ENCODE results near the gene ZDHHC14. TPM values are rescaled to one million over a fixed set of nuclear protein-coding genes. Genes with fewer than 3 reads are reported as not detected.

The ZDHHC14 gene
- total RNA-seq, 1 donor from 2014 or later: 46.1 TPM

GRCh38 chr6:157631838-157632614 lies 251.0 kb downstream of the ZDHHC14 start:
- no peak for DNase-seq (ENCODE audit: extremely low read depth, low read depth, low spot score)

- no peak for DNase-seq (ENCODE audit: extremely low read depth, low read depth, low spot score)
Observed at GRCh38 chr6:157632821-157633220, 251.8 kb downstream of the ZDHHC14 start.

- DNase-seq (ENCODE audit: extremely low read depth, low read depth, low spot score): no peak
Observed at GRCh38 chr6:157634546-157634945, 253.6 kb downstream of the ZDHHC14 start.

- DNase-seq (ENCODE audit: extremely low read depth, low read depth, low spot score): no peak
Observed at GRCh38 chr6:157635388-157636244, 254.6 kb downstream of the ZDHHC14 start.

- DNase-seq (ENCODE audit: extremely low read depth, low read depth, low spot score): no peak
Observed at GRCh38 chr6:157637516-157637915, 256.5 kb downstream of the ZDHHC14 start.

DNA sequence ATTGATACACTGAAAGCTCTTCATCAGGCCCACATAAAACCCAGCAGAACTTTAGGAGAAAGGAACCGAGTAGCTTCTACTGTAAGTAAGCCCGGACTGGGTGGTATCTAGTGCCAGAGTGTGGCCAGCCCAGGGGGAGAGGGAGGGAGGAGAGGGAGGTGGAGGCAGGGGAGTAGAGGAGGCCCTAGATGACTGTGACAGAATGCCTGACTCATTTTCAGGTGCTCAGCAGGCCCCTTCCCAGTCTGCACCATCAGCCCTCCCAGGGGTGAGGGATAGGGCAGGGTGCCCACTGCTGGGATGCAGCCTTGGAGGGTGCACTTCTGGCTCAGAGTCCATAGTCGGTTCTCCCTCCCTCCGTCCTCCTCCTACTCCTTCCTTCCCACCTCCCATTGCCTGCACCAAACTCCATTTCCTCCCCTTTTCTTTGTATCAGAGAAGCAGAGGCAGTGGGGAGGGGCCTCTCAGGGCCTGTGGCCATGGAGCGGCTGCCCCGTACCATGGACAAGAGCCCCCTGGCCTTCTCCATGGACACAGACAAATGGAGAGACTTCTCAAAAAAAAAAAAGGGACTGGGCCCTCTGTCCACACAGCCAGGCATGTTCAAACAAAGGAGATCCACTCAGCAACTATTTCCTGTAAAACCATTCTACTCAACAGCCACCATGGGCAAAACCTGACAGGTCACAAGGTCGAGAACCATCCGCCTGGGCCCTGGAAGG lies 257.1 kb downstream of the ZDHHC14 start:
- no peak for DNase-seq (ENCODE audit: extremely low read depth, low read depth, low spot score)

GRCh38 chr6:157638779-157639178 lies 257.8 kb downstream of the ZDHHC14 start:
- DNase-seq (ENCODE audit: extremely low read depth, low read depth, low spot score): no peak

DNA sequence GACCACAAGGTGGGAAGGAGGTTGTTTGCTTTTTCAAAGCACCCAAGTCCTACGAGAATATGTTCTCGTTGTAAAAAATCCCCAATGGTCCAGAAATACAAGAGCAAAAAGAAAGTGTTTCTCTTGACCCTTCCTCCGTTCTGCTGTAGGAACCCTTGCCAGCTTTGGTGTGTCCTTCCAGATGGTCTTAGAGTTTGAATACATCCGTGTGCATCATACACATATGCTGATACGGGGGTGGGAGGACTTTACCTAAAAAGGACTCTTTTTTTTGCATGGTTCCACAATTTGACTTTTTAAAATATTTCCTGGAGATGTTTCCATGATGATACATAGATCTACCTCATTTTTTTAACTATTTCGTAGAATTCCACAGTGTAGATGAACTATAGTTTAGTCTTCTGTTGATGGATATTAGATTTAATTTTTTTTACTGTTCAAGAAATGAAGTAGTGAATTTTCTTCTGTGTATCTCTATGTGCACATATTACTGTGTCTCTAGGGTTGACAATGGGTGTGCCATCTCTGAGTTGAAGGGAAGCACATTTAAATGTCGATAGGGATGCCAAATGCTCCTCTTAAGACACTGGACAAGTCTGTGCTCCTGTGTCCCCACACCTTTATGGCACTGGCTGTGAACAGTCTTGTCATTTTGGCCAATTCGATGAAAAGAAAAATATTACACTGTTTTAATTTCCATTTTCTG lies 259.9 kb downstream of the ZDHHC14 start:
- DNase-seq (ENCODE audit: extremely low read depth, low read depth, low spot score): no peak

GRCh38 chr6:157641837-157642236 lies 260.8 kb downstream of the ZDHHC14 start:
- no peak for DNase-seq (ENCODE audit: extremely low read depth, low read depth, low spot score)

GRCh38 chr6:157642736-157643135 lies 261.7 kb downstream of the ZDHHC14 start:
- no peak for DNase-seq (ENCODE audit: extremely low read depth, low read depth, low spot score)

DNA sequence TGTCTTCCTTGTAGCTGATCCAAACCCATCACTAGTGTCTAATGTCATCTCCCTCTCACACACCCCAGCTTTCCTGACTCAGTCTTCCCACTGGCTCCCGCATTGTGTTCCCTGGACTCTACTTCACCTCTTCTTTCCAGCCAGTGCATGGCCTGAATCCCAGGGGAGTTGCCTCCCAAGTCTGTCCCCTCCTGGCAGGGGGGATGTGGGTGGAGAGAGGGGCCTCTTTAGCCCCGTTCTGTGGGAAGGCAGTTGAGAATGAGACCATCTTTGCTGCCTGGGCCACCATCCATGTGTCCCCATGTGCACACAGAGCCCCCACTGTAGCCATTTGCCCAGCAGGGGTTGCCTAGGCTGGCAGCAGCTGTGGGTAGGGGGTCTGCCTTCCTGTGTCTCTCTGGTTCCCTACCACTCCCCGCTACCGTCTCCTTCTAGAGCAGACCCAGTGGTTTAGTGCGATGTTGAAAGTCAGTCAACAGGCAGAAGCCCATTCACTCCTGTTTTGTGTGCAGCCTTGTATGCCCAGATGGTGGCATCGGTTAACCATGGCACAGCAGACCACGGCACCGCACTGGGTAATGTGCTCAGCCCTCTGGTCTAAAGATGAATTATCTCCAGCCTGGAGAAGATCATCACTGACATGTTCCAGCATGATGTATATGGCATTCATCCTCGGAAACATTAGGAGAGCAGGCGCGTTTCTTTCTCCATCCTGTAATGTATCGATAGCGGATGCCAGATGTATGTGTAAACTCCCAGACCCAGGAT lies 263.2 kb downstream of the ZDHHC14 start:
- no peak for DNase-seq (ENCODE audit: extremely low read depth, low read depth, low spot score)

GRCh38 chr6:157645201-157645795 lies 264.3 kb downstream of the ZDHHC14 start:
- no peak for DNase-seq (ENCODE audit: extremely low read depth, low read depth, low spot score)

DNA sequence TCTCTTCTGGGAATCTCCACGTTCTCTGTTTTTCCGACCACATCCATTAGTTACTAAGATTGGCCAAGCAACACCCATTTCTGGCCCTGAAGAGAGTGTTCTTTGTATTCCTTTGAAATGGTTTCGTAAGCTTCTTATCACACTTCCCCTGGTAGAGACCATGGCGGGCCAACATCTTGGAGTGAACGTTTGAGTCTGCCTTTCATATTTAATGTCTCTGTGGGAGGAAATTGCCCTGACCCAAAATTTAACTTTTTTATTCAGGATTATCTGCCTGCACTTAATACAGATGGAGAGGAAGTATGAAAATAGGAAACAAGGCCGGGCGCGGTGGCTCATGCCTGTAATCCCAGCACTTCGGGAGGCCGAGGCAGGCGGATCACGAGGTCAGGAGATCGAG lies 265.0 kb downstream of the ZDHHC14 start:
- no peak for DNase-seq (ENCODE audit: extremely low read depth, low read depth, low spot score)

DNA sequence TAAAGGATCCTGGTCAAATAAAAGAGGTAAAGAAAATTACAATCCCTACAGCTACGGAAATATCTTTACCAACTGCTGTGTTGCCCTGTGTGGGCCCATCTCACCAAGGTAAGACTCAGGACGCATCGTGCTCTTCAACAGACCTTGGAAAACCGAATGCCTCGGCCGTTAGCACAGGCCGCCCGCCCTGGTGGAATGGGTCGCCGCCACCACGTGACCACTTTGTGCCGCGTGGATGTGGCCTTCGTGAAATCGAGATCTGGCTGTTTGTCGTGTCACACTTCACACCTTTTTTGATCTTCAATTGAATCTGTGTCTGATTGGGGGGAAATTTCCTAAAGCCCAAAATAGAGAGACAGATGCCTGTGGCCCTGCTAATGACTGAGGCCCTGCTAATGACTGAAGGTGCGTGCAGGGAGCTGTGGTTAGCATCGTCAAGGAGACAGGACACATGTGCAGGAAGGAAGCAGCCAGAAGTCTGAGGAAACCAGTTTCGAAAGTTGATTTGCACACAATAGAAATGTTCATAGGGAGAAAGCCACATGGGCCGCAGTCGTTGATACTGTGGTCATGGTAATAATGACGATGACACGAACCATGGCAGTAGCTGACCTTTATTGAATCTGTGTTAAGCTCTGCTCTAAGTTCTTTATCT lies 266.4 kb downstream of the ZDHHC14 start:
- DNase-seq (ENCODE audit: extremely low read depth, low read depth, low spot score): no peak

GRCh38 chr6:157648561-157648960 lies 267.6 kb downstream of the ZDHHC14 start:
- DNase-seq (ENCODE audit: extremely low read depth, low read depth, low spot score): no peak

DNA sequence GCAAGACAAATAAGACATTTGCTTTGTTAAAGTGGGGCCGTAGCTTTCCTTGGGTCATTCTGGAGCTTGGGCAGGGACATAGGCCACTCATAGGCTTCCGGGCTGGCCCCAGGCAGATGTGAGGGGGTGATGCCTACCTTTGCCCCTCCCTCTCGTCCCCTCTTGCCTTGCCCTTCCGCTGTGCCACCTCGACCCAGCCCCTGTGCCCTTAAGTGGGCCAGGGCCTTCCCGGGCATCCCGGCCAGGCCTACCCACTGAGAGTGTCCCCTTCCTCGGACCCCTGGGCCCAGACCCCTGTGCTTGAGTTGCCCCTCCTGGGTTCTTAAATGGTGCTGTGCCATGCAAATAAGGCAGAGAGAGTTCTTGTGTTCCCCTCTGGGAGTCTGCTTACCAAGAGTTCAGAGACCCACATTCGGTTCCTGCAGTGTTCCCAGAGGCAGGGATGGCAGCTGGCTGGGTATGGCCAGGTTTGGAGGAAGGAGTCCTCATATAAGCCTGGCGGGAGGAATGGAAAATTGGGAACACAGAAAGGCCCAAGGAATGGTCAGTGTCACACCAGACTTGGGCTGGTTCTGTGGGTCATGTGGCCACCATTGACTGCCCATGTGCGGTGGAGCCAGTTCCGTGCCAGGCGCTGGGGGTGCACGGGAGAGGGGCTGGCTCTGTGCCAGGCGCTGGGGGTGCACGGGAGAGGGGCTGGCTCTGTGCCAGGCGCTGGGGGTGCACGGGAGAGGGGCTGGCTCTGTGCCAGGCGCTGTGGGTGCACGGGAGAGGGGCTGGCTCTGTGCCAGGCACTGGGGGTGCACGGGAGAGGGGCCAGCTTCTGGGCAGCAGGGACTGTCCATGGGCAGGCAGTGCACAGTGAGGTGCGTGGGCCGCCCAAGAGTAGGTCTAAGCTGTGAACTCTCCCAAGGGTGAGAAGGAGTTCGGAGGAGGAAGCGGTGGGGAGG lies 268.6 kb downstream of the ZDHHC14 start:
- no peak for DNase-seq (ENCODE audit: extremely low read depth, low read depth, low spot score)

- no peak for DNase-seq (ENCODE audit: extremely low read depth, low read depth, low spot score)
Observed at GRCh38 chr6:157650261-157650640, 269.3 kb downstream of the ZDHHC14 start.

- DNase-seq (ENCODE audit: extremely low read depth, low read depth, low spot score): no peak
Observed at GRCh38 chr6:157650801-157651200, 269.8 kb downstream of the ZDHHC14 start.

All from glomerular endothelial cell (primary cell).